Pancreas (tissue), 10 donors: ENCODE measurements around the gene LRP5. TPM values are rescaled to one million over a fixed set of nuclear protein-coding genes. Genes with fewer than 3 reads are reported as not detected.

Experiments used
- ATAC-seq, 4 donors: fragments of 200-7000 bp; cut with Tn5 transposase; one replicate each; pipeline versions ENCODE4 v1.8.0 to v1.9.1; 2020; ENCODE audit warnings: mild to moderate bottlenecking in 4 of 4, moderate library complexity in 4 of 4
- DNase-seq, 6 donors: peaks; one replicate each; pipeline ENCODE4 v3.0.0-alpha.2; 2020
- FAIRE-seq: peaks from 2 replicates; lab custom pipeline; 2012; peaks lifted over from hg19 to GRCh38; lab: Jason Lieb, UNC
- H3K27ac ChIP-seq, 4 donors: fragments of 200-600 bp; sonication (generic); 1 replicate in 3 of 4; 2 replicates in 1 of 4; pipeline versions ENCODE4 v1.5.0 to v1.8.0; 2020
- H3K27me3 ChIP-seq, 4 donors: fragments of 200-600 bp; one replicate each; pipeline ENCODE4 v1.8.0; 2021
- H3K36me3 ChIP-seq, 3 donors: fragments of 200-600 bp; sonication (generic) in 1 of 3; one replicate each; pipeline versions ENCODE4 v1.5.0 to v1.8.0; 2020 to 2021
- H3K4me1 ChIP-seq, 3 donors: fragments of 200-600 bp; one replicate each; pipeline ENCODE4 v1.8.0; 2021
- H3K4me3 ChIP-seq, 4 donors: fragments of 200-600 bp; sonication (generic) in 2 of 4; one replicate each; pipeline versions ENCODE4 v1.5.0 to v1.8.0; 2020 to 2021
- H3K9me3 ChIP-seq, 4 donors: fragments of 200-600 bp; one replicate each; pipeline ENCODE4 v1.8.0; 2021
- WGBS, 2 donors: extraction: QIAGEN DNeasy Blood & Tissue Kit; methylation state at CpG; one replicate each; pipeline ENCODE4 v1.1.7; 2013; 5-methylcytosine and 5-hydroxymethylcytosine counted together
- intact Hi-C, 3 donors: fragments of 100-400 bp; cut with DNase I; formaldehyde crosslinking; loops; one replicate each; pipeline versions ENCODE4 v1.11.1 to v1.14.2; 2022
- polyA plus RNA-seq, 2 donors: library from polyadenylated mRNA; stranded (reverse); fragments of 200-250 nt; gene quantifications; one replicate each; pipeline ENCODE4 v1.2.3, GENCODE V29; 2013
- total RNA-seq, 6 donors: library from RNA; stranded (reverse); fragmentation: NEBNext Ultra II Directional in 4 of 6; extraction: Animal tissue kit (Norgen Biotek cat#: 25700) in 4 of 6; gene quantifications; one replicate each; pipeline versions ENCODE4 v1.2.1 to v1.2.4, GENCODE V29; 2021 to 2023
- TF ChIP-seq, protein P1 (sequence below), 4 donors: fragments of 200-600 bp; sonication (generic) in 3 of 4; IDR thresholded peaks; one replicate each; pipeline versions ENCODE4 v1.5.0 to v1.8.0; 2021; ENCODE audit warnings: antibody characterized with exemption in 4 of 4
- donor health status: healthy with polysubstance abuse.
- donor health status: DM: no; HTN: no; CAD: no; lungs with moderate emphysema.
- donor health status: DM: no; HTN: no; CAD: no.
- donor health status: control.
- donor health status: control.
- donor health status: Bipolar disorder and iron deficiency.
- donor health status: DM: yes; HTN: yes; CAD: no.
- donor health status: DM: no; HTN: no; CAD: no.
- donor health status: DM: no; HTN: no; CAD: no.
- donor health status: DM: yes; HTN: yes; CAD: no.

The LRP5 gene
- total and polyA plus RNA-seq, 8 donors = 27.4 to 62.8 (median 32.5) TPM

DNA sequence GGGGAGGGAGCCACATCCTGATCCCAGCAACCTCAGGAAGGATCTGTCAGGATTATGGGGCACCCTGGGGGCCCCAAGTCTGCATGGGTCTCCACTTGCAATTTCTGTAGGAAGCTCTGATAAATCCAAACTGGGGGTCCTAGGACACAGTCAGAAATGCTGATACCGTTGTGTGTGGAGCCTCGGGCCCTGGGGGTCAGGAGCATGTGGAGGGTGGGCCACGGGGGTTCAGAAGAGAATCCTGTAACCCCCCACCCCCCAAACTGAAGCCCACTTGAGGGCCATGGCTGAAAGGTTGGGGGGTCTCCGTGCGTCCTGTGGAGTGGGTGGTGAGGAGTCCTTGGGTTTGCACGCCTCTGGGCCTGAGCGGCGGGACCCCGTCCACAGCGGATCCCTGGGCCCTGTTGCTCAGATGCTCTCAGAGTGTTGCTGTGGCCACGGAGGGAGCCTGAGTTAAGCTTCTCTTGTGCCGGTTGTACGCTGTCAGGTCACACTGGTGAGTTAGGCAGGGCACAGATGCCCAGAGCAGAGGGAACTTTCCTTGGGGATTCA lies 72.2 kb downstream of the LRP5 start:
- H3K36me3 ChIP-seq = peaks cover 0 to 11% (median 7%) of the 10 kb centered on the region in 3 donors
- no peaks in the 10 kb centered on the region for H3K27me3 ChIP-seq
- TF ChIP-seq, protein P1, sequence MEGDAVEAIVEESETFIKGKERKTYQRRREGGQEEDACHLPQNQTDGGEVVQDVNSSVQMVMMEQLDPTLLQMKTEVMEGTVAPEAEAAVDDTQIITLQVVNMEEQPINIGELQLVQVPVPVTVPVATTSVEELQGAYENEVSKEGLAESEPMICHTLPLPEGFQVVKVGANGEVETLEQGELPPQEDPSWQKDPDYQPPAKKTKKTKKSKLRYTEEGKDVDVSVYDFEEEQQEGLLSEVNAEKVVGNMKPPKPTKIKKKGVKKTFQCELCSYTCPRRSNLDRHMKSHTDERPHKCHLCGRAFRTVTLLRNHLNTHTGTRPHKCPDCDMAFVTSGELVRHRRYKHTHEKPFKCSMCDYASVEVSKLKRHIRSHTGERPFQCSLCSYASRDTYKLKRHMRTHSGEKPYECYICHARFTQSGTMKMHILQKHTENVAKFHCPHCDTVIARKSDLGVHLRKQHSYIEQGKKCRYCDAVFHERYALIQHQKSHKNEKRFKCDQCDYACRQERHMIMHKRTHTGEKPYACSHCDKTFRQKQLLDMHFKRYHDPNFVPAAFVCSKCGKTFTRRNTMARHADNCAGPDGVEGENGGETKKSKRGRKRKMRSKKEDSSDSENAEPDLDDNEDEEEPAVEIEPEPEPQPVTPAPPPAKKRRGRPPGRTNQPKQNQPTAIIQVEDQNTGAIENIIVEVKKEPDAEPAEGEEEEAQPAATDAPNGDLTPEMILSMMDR (IDR thresholded peaks at IDR 0.05) = no peak
- H3K27ac ChIP-seq = no peak overlapping the region
- FAIRE-seq (no peak), ATAC-seq (no peak), DNase-seq (no peak)
- H3K4me1 ChIP-seq = peaks cover 0 to 12% (median 4%) of the 10 kb centered on the region in 3 donors
- intact Hi-C loops = loop anchor here in 2 of 3 donors (5.0 to 10.0 kb wide), 2 partner anchors 130 to 132 kb away; no protein-coding TSS in a partner anchor
- no peak overlapping the region for H3K4me3 ChIP-seq
- 91 to 94% methylated on average over 13 of the region's 13 CpGs for WGBS, 2 donors
- no peaks in the 10 kb centered on the region for H3K9me3 ChIP-seq

DNA sequence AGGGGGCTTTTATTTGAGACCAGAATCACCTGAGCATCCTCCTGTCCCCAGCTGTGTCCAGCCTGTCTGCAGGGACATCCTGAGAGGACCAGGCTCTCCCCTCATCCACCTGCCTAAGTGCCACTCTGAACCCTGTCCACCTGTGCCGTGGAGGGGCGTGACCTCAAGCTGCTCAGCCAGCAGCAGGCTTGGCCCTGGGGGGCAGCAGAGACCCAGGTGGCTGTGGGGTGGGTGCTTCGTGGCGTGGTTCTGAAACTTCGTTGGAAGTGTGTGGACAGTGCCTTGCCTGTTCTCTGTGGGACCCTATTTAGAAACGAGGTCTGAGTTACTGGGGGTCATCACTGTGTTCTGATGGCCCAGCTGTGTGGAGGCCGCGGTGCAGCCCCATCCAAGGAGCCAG lies 72.7 kb downstream of the LRP5 start:
- whole genome bisulfite sequencing, 2 donors = 91 to 99% methylated on average over 8 of the region's 8 CpGs
- FAIRE-seq = no peak
- peaks cover 0 to 17% (median 7%) of the 10 kb centered on the region in 3 donors for H3K36me3 ChIP-seq
- no peak overlapping the region for H3K27ac ChIP-seq
- H3K9me3 ChIP-seq = no peaks in the 10 kb centered on the region
- DNase-seq = peak in 1 of 6 donors; percentile 49
- TF ChIP-seq, protein P1 (IDR thresholded peaks at IDR 0.05) = no peak
- intact Hi-C loops = loop anchor here in 2 of 3 donors (5.0 to 10.0 kb wide), 2 partner anchors 130 to 133 kb away; no protein-coding TSS in a partner anchor
- H3K4me3 ChIP-seq = no peak overlapping the region
- ATAC-seq = no peak
- H3K27me3 ChIP-seq = no peaks in the 10 kb centered on the region
- peaks cover 0 to 7% (median 1%) of the 10 kb centered on the region in 3 donors for H3K4me1 ChIP-seq

DNA sequence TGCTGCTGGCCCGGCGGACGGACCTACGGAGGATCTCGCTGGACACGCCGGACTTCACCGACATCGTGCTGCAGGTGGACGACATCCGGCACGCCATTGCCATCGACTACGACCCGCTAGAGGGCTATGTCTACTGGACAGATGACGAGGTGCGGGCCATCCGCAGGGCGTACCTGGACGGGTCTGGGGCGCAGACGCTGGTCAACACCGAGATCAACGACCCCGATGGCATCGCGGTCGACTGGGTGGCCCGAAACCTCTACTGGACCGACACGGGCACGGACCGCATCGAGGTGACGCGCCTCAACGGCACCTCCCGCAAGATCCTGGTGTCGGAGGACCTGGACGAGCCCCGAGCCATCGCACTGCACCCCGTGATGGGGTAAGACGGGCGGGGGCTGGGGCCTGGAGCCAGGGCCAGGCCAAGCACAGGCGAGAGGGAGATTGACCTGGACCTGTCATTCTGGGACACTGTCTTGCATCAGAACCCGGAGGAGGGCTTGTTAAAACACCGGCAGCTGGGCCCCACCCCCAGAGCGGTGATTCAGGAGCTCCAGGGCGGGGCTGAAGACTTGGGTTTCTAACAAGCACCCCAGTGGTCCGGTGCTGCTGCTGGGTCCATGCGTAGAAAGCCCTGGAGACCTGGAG lies 74.1 kb downstream of the LRP5 start:
- intact Hi-C loops = loop anchor here in 2 of 3 donors (5.0 to 10.0 kb wide), 2 partner anchors 132 to 134 kb away; no protein-coding TSS in a partner anchor
- ATAC-seq = no peak
- TF ChIP-seq, protein P1 (IDR thresholded peaks at IDR 0.05) = no peak
- Histone ChIP-seq H3K4me1 (no peaks in the 10 kb centered on the region), H3K9me3 (no peaks in the 10 kb centered on the region), H3K36me3 (peaks cover 0 to 19% (median 7%) of the 10 kb centered on the region in 3 donors), H3K27me3 (no peaks in the 10 kb centered on the region), H3K27ac (no peak overlapping the region), H3K4me3 (no peak overlapping the region)
- FAIRE-seq = no peak
- 96 to 97% methylated on average over 52 of the region's 52 CpGs for WGBS, 2 donors
- peak in 1 of 6 donors; percentile 79 for DNase-seq

DNA sequence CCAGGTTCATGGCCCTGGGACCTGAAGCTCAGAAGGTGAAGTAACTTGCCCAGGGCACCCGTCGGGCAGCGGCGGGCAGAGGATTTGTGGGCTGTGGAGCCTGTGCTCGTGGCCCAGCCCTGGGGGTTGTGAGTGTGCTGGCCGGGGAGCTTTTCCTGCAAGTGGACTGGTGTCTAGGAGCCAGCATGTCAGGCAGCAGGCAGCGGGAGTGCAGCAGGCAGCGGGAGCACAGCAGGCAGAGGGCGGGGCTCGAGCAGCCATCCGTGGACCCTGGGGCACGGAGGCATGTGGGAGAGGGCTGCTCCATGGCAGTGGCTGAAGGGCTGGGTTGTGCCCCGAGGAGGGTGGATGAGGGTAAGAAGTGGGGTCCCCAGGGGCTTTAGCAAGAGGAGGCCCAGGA lies 75.4 kb downstream of the LRP5 start:
- ATAC-seq = no peak
- no peaks in the 10 kb centered on the region for H3K4me1 ChIP-seq
- FAIRE-seq = no peak
- intact Hi-C loops = loop anchor here in 2 of 3 donors (5.0 to 10.0 kb wide), 2 partner anchors 133 to 136 kb away; no protein-coding TSS in a partner anchor
- 92 to 96% methylated on average over 13 of the region's 13 CpGs for WGBS, 2 donors
- H3K4me3 ChIP-seq = no peak overlapping the region
- TF ChIP-seq, protein P1 (IDR thresholded peaks at IDR 0.05) = no peak
- H3K9me3 ChIP-seq = no peaks in the 10 kb centered on the region
- H3K36me3 ChIP-seq = peaks cover 0 to 19% (median 7%) of the 10 kb centered on the region in 3 donors
- peak in 1 of 6 donors; percentile 60 for DNase-seq
- no peaks in the 10 kb centered on the region for H3K27me3 ChIP-seq
- no peak overlapping the region for H3K27ac ChIP-seq
